GM21367 (cell line): Measurements from ENCODE around the gene MBOAT7.
"Not testable (repeated sequence)": the region's sequence is repeated elsewhere in the genome, so short reads cannot be mapped to it uniquely, and the experiment has no call there.

Experiments
- ATAC-seq: cut with Tn5 transposase; IDR thresholded peaks from one replicate; pipeline ENCODE4 v1.9.1; 2021; ENCODE audit not compliant: unreplicated experiment

MBOAT7 gene

GRCh38 chr19:54190503-54191010 is 1.2 kb upstream of the MBOAT7 start:
- ATAC-seq: peak; percentile 37

GRCh38 chr19:54189735-54190502 is 539 bp upstream of the MBOAT7 start:
- peak; percentile 36 for ATAC-seq

GRCh38 chr19:54188215-54188871 is 1.0 kb downstream of the MBOAT7 start:
- no peak for ATAC-seq

- no peak for ATAC-seq
These were observed 2.4 kb downstream of the MBOAT7 start for GRCh38 chr19:54186934-54187381.

- ATAC-seq: no peak
These were observed 3.0 kb downstream of the MBOAT7 start for GRCh38 chr19:54186351-54186750.

- no peak for ATAC-seq
These were observed 5.9 kb downstream of the MBOAT7 start for GRCh38 chr19:54183431-54183830.

- ATAC-seq: not testable (repeated sequence)
These were observed 7.5 kb downstream of the MBOAT7 start for GRCh38 chr19:54181894-54182293.

- ATAC-seq: no peak
These were observed 8.7 kb downstream of the MBOAT7 start for GRCh38 chr19:54180691-54181091.

GRCh38 chr19:54179921-54180461 is 9.4 kb downstream of the MBOAT7 start:
- no peak for ATAC-seq

GRCh38 chr19:54179262-54179852 is 10.0 kb downstream of the MBOAT7 start:
- ATAC-seq: no peak

GRCh38 chr19:54178581-54179261 is 10.7 kb downstream of the MBOAT7 start:
- ATAC-seq: no peak

GRCh38 chr19:54173951-54174834 is 15.2 kb downstream of the MBOAT7 start:
- no peak for ATAC-seq

GRCh38 chr19:54173359-54173699 is 16.1 kb downstream of the MBOAT7 start:
- ATAC-seq: no peak

- no peak for ATAC-seq
These were observed 16.7 kb downstream of the MBOAT7 start, which contains the start of gene TMC4 for GRCh38 chr19:54172471-54173358. Gene TMC4 (minus strand): TSS chr19:54173160. CDS start chr19:54173117, 43 bp downstream.

GRCh38 chr19:54171736-54172431 is 17.5 kb downstream of the MBOAT7 start:
- ATAC-seq: not testable (repeated sequence)

- ATAC-seq: no peak
These were observed 20.1 kb downstream of the MBOAT7 start for GRCh38 chr19:54169149-54169740.

GRCh38 chr19:54168174-54168917 is 21.0 kb downstream of the MBOAT7 start:
- ATAC-seq: no peak
